ENCODE results near the gene CAPRIN2. TPM values are rescaled to one million over a fixed set of nuclear protein-coding genes. Genes with fewer than 3 reads are reported as not detected.

Gene CAPRIN2
- total RNA-seq, 1 donor, result 32.9 TPM

GRCh38 chr12:30729547-30729946 lies 25.2 kb downstream of the CAPRIN2 start:
- H3K4me2 ChIP-seq (ENCODE audit: insufficient read depth, low read length), result no peak overlapping the region
- peaks cover 18% of the 10 kb centered on the region for H3K79me2 ChIP-seq (ENCODE audit: insufficient read depth, low read length)
- no peaks in the 10 kb centered on the region for H4K20me1 ChIP-seq (ENCODE audit: insufficient read depth, low read length)
- DNase-seq (ENCODE audit: insufficient read length, low spot score, missing footprints), result no peak
- H3K9me3 ChIP-seq (ENCODE audit: low read depth, low read length), result no peaks in the 10 kb centered on the region
- H3K36me3 ChIP-seq (ENCODE audit: insufficient read depth, low read length), result peaks cover 28% of the 10 kb centered on the region
- TF ChIP-seq CTCF (IDR thresholded peaks at IDR 0.05; ENCODE audit: extremely low read depth, low read depth, low read length), result no peak
- H3K4me1 ChIP-seq (ENCODE audit: insufficient read depth, low read length), result peaks cover 11% of the 10 kb centered on the region
- H3K4me3 ChIP-seq (ENCODE audit: insufficient read depth, low read length), result no peak overlapping the region
- no peak overlapping the region for H2AFZ ChIP-seq (ENCODE audit: low read length)
- H3K27ac ChIP-seq (ENCODE audit: low read depth, low read length), result no peak overlapping the region
- H3K27me3 ChIP-seq (ENCODE audit: insufficient read depth, low read length), result no peaks in the 10 kb centered on the region

GRCh38 chr12:30726647-30727046 lies 28.1 kb downstream of the CAPRIN2 start:
- Histone ChIP-seq H3K79me2 (ENCODE audit: insufficient read depth, low read length) (peaks cover 24% of the 10 kb centered on the region), H3K4me2 (ENCODE audit: insufficient read depth, low read length) (no peak overlapping the region)
- TF ChIP-seq CTCF (IDR thresholded peaks at IDR 0.05; ENCODE audit: extremely low read depth, low read depth, low read length), result no peak

GRCh38 chr12:30725739-30726138 lies 29.0 kb downstream of the CAPRIN2 start:
- Histone ChIP-seq H3K4me3 (ENCODE audit: insufficient read depth, low read length) (no peak overlapping the region), H3K36me3 (ENCODE audit: insufficient read depth, low read length) (peaks cover 57% of the 10 kb centered on the region), H3K79me2 (ENCODE audit: insufficient read depth, low read length) (peaks cover 23% of the 10 kb centered on the region), H3K27me3 (ENCODE audit: insufficient read depth, low read length) (no peaks in the 10 kb centered on the region), H3K4me1 (ENCODE audit: insufficient read depth, low read length) (peaks cover 11% of the 10 kb centered on the region), H3K4me2 (ENCODE audit: insufficient read depth, low read length) (peak overlapping the region; percentile 46), H4K20me1 (ENCODE audit: insufficient read depth, low read length) (no peaks in the 10 kb centered on the region), H3K27ac (ENCODE audit: low read depth, low read length) (peak overlapping the region; percentile 8), H2AFZ (ENCODE audit: low read length) (no peak overlapping the region), H3K9me3 (ENCODE audit: low read depth, low read length) (no peaks in the 10 kb centered on the region)
- no peak for TF ChIP-seq CTCF (IDR thresholded peaks at IDR 0.05; ENCODE audit: extremely low read depth, low read depth, low read length)
- DNase-seq (ENCODE audit: insufficient read length, low spot score, missing footprints), result peak; percentile 72

More at GRCh38 chr12:30726647-30727046, 28.1 kb downstream of the CAPRIN2 start:
- H3K9me3 ChIP-seq (ENCODE audit: low read depth, low read length), result no peaks in the 10 kb centered on the region
- no peaks in the 10 kb centered on the region for H3K27me3 ChIP-seq (ENCODE audit: insufficient read depth, low read length)
- H3K27ac ChIP-seq (ENCODE audit: low read depth, low read length), result no peak overlapping the region
- no peak overlapping the region for H3K4me3 ChIP-seq (ENCODE audit: insufficient read depth, low read length)
- DNase-seq (ENCODE audit: insufficient read length, low spot score, missing footprints), result no peak
- peaks cover 11% of the 10 kb centered on the region for H3K4me1 ChIP-seq (ENCODE audit: insufficient read depth, low read length)
- no peak overlapping the region for H2AFZ ChIP-seq (ENCODE audit: low read length)
- H4K20me1 ChIP-seq (ENCODE audit: insufficient read depth, low read length), result no peaks in the 10 kb centered on the region
- peaks cover 49% of the 10 kb centered on the region for H3K36me3 ChIP-seq (ENCODE audit: insufficient read depth, low read length)

GRCh38 chr12:30719060-30719459 lies 35.7 kb downstream of the CAPRIN2 start:
- no peak overlapping the region for H3K4me3 ChIP-seq (ENCODE audit: insufficient read depth, low read length)
- H3K4me1 ChIP-seq (ENCODE audit: insufficient read depth, low read length), result peaks cover 12% of the 10 kb centered on the region
- no peak for TF ChIP-seq CTCF (IDR thresholded peaks at IDR 0.05; ENCODE audit: extremely low read depth, low read depth, low read length)
- H2AFZ ChIP-seq (ENCODE audit: low read length), result no peak overlapping the region
- no peaks in the 10 kb centered on the region for H4K20me1 ChIP-seq (ENCODE audit: insufficient read depth, low read length)
- DNase-seq (ENCODE audit: insufficient read length, low spot score, missing footprints), result peak; percentile 88
- peak overlapping the region; percentile 37 for H3K4me2 ChIP-seq (ENCODE audit: insufficient read depth, low read length)
- no peaks in the 10 kb centered on the region for H3K9me3 ChIP-seq (ENCODE audit: low read depth, low read length)
- peaks cover 11% of the 10 kb centered on the region for H3K79me2 ChIP-seq (ENCODE audit: insufficient read depth, low read length)
- H3K27ac ChIP-seq (ENCODE audit: low read depth, low read length), result peak overlapping the region; percentile 5
- peaks cover 62% of the 10 kb centered on the region for H3K36me3 ChIP-seq (ENCODE audit: insufficient read depth, low read length)
- H3K27me3 ChIP-seq (ENCODE audit: insufficient read depth, low read length), result no peaks in the 10 kb centered on the region

Measured in osteoblast (primary cell).